HG03520 (cell line): ENCODE results near the gene DAG1.

Source experiments
- ATAC-seq: cut with Tn5 transposase; IDR thresholded peaks from one replicate; pipeline ENCODE4 v1.9.1; 2021; ENCODE audit warnings: mild to moderate bottlenecking, moderate library complexity; ENCODE audit not compliant: unreplicated experiment

DAG1 gene

DNA sequence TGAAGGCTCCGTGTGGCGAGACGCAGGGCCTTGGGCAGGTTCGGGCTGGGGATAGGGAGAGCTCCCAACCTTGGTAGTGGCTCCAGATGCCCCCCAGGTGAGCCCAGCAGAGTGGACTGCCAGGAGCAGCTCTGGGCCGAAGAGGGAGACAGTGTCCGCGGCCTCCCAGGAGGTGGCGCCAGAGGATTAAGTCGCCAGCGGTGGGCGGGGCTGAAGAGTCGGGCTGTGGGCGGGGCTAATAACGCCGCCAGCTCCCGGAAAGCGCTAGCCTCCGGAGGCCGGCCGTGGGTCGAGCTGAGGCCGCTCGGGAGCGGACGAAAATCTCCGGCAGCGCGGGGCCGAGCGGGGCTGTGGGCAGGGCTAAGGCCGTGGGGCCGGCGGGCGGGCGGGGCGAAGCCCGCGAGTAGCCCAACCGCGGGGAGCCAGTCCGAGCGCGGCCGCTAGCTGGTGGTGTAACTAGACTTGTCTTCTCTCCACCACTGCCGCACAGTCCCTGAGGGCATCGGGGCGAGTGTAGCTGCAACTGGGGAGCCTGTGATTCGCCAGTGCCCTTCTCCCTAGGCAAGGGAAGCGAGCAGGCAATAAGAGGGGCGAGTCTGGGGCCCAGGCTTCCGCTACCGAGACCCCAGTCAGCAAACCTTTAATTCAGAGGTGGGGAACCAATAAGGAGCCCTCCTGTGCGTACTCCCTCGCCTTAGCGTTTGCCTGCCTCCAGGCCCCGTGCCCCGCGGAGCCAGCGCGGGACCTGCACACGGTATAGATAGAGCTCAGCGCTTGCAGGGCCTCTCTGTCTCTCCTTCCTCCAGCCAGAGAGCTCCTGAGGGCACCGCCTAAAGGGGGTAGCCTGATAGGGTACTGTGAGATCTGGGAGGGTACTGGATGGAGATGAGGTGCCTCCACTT lies 69.8 kb downstream of the DAG1 start:
- ATAC-seq = peak; percentile 90

DNA sequence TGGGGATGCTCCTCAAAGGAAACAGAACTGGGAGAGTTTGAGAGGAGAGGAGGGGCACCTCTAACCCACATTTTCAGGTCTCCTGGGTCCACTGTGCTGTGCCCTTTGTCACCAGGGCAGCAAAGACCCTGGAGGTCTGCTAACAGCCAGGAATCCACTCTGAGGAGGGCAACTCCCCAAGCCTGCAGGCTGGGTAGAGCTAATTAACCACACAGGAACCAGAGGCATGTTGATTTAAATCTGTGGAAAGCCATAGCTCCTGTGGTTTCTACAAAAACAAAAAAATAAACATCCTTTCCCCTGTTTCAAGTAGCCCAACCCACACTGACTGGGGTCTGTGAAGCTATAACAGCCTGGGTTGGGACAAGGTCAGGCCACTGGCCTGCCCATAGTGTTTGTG lies 82.0 kb downstream of the DAG1 start:
- no peak for ATAC-seq

DNA sequence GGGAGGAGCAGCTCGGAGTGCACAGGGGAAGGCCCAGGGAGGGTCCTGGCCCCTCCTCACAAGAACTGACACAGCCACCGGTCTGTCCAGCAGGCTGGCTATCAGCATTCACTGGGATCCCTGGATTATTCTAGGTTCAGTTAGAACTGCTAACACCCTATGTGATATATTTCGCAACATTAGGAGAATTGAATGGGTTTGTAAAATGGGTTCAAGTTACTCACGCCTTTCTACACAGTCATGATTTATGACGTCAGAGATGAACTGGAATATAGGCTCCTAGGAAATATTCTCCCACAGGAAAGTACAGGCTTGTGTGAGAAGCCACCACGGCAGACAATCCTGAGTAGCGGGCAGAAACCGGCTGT lies 83.2 kb downstream of the DAG1 start:
- no peak for ATAC-seq

DNA sequence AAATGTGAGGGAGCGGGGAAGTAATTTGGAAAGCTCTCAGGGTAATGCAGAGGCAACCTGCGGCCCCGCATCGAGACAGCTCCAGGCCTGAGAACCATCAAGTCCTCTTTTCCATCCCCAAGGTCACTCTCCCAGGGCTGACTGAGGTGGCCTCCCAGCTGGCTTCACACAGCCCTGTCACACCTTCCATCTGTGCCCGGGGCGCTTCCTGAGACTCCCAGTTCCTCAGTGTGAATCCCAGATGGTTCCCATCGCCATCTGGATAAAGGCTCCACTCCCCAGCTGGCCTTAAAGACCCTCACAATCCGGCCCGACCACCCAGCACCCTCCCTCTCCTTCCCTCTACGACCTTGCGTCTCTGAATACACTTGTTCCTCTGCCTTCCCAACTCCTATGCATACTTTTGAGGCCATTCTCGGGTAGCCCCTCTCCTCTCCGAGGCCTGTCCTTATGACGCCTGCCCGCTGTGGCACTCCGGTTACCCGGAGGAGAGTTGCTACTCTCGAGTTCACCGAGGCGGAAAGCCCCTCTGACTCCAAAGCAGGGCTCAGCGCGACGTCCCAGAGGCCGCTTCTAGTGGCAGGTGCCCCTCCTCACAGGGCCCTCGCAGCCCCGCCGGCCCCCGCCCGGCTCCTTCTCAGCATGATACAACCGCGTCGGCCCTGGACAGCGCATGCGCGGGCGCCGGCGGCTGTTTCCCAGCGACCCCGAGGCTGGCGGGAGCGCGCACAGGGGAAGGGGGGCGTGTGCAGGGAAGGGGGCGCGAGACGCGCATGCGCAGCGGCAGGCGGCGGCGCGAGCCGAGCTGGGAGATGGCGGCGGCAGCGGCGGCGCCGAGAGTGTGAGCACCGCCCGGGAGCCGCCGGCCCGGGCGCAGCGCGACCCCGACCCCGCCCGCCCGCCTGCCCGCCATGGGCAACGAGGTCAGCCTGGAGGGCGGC lies 83.9 kb downstream of the DAG1 start, which contains the start of gene BSN:
Gene BSN, plus strand, starts transcription at position 786 of the 941 bp plus-strand sequence. Its CDS starts 126 bp downstream, at position 912.
- peak; percentile 82 for ATAC-seq

DNA sequence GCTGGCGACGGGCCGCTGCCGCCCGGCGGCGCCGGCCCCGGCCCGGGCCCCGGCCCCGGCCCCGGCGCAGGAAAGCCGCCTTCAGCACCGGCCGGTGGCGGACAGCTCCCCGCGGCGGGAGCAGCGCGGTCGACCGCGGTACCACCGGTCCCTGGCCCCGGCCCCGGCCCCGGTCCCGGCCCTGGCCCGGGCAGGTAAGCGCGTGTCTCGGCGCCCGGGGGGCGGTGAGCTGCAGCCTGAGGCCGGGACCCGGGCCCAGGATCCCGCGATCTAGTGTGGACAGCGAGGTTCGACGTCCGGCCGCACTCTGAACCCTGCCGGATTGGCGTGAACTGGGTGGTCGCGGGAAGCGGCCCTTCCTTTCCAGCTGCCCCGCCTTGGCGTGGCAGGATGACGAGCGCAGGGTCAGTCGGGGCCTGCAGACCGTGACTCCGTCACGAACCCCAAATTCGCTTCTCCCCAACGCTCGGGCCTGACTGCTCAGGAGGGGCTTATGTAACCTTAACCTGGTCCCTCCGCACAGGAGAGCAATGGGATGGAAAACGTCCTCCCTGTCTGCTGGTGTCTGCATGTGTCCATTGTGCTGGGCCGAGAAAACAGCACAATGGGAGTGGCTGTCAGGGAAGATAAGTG lies 84.7 kb downstream of the DAG1 start:
- ATAC-seq = peak; percentile 59

DNA sequence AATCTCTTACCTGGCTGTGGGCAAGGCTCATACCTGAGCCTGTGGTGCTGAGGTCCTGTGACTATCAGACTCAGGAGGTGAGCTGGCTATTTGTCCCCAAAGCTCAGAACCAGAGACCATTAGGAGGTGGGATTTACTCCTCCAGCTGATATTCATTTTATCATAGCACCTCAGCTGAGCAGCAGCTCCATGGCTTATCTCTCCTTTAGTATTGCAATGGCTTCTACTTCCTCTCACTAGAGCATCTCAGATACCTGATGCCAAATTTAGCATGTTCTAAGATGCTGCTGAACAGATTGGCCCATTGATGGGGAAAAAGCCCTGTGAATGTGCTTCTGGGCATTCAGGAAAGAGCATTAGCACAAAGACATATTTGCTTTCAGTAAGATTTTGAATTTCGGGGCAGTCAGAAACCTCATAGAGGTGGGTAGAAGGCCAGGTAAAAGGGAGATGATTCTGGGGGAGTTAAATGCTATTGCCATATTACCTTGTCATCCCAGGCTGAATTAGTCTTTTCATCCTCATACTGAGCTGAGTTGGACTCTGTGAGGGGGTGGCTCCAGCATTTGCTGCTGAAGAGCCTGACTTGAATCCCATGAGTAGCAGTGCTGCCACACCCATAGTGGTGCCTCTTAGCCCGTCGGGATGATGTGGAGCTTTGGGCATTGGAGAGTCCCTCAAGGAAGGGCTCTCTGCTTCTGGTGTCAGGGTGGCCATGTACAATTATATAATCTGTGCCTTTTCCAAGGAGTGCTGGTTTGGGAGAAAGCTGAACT lies 86.6 kb downstream of the DAG1 start:
- ATAC-seq = no peak

DNA sequence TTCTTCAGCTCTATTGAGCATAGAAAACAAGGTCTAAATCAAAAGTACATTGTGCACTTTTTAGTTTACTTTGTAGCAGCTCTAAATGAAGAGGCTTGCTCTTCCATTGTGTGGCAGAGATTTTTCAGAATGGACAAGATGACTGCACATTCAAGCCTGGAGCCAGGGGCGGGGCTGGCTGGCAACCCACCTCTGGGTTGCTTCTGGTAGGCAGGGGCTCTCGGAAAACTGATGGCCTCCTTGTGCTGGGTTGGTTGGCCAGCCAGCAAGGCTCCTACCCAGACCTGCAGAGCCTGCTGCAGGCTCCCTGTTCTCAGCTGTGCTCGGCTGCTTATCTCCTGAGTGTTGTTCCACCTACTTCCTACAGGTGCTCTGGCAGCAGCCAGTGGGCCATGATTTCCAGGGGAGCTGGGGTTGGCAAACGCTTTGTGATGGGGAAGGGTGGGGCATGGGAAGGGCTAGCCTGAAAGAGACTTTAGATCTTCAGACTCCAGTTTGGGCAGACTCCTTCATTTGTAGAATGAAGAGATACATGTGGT lies 93.0 kb downstream of the DAG1 start:
- ATAC-seq = no peak

DNA sequence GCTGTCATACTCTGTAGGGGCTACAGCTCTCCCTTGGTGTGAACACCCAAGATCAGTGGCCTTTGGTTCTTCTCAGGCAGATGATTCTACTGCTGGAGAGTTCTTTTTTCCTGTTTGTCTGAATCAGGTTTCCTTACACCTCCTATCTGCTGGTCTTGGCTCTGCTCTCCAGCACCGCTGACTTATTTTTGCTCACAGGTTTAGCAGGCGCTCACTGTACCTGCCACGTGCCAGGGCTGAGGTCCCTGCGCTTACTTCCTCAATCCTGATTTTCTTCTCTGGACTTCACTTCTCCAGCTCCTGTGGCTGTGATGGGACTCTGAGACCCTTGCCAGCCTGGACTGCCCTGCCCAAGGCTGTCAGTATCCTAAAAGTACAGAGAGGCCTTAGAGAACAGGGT lies 93.7 kb downstream of the DAG1 start:
- ATAC-seq = no peak

DNA sequence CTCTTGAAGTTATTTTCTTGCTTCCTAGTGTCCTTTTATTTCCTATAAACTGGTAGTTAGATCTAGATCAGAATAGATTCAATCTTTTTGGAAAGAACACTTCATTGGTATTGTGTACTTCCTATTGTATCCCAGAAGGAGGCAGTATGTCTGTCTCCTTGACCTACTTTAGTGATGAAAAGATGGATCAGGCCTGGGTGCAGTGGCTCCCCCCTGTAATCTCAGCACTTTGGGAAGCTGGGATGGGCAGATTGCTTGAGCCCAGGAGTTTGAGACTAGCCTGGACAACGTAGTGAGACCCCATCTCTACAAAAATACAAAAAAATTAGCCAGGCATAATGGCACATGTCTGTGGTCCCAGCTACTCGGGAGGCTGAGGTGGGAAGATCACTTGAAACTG lies 96.2 kb downstream of the DAG1 start:
- no peak for ATAC-seq

DNA sequence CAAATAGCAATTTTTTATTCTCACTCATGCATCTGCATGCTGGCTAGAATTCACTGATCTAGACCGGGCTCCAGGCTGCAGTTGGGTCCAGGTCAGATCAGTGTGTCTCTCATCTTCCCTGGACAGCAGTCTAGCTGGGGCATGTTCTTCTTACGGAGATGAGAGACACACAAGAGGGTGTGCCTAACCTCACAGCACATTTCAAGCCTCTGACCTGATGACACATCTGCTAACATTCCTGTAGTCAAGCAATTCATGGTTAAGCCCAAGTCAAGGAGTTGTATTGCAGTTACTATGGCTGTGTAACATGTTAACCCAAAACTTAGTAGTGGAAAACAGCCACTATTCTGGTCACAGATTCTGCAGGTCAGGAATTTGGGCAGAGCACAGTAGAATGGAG lies 97.3 kb downstream of the DAG1 start:
- ATAC-seq = no peak

DNA sequence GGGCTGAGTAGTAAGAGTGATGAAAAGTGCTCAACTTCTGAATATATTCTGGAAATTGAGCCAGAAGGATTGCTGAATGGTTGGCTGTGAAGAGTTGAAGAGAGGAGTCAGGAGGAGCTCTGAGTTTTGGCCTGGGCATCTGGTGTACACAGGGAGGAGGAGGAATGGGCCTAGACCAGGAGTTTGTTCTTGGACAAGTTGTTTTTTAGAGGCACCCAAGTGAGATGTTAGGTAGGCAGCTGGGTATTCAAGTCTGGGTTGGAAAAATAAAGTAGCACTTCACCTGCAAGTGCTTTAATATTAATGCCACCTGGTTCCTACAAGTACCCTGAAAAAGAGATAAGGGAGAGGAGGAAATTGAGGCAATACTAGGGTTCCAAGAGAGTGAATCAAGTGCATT lies 98.9 kb downstream of the DAG1 start:
- no peak for ATAC-seq

DNA sequence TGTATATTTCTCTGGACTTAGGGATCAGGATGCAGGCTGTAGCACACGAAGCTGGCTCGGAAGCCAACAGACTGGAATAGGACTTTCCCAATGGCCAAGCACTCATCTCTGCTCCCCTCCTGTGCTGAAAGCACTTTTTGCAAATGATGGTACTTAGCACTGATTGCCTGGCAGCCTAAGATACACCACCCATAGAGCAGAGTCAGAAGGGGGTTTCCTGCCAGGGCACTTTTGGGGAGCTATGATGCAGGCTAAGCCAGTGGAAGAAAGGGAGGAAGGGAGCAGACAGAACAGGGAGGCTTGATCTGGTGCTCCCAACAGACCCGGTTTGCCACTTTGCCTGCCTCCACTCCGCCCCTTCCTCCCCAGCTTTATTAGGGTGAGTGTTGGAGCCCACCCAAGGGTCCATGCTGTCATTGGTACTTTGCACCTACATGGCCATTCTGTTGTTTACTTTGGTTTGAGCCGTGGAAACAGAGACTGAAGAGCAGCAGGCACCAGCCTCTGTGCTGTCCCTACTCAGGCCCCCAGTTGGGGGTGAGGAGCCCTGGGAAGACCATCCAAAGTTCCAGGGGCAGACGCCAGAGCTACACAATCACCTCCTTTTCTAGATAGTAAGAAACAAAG lies 100.1 kb downstream of the DAG1 start:
- ATAC-seq = no peak

DNA sequence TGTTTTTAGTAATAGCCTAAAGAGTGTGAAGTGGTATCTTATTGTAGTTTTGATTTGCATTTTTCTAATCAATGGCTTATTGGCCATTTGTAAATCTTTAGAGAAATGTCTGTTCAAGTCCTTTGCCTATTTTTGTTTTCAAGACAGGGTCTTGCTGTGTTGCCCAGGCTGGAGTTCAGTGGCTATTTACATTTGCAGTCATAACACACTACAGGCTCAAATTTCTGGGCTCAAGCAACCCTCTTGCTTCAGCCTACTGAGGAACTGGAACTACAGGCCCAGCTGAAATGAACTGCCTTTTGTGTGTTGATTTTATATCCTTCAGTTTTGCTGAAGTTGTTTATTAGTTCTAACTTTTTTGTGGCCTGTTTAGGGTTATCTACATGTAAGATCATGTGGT lies 112.1 kb downstream of the DAG1 start:
- ATAC-seq = no peak
